Epithelial cell of prostate (primary cell): ENCODE data around the gene MED8.

Experiments
- DNase-seq: peaks from one replicate; pipeline ENCODE4 v3.0.0-alpha.2; 2011; ENCODE audit warnings: low read depth, low spot score
- H3K27ac ChIP-seq: fragments of 450-650 bp; 2 replicates; pipeline ENCODE4 v1.5.1; 2017; ENCODE audit warnings: mild to moderate bottlenecking

The MED8 gene

DNA sequence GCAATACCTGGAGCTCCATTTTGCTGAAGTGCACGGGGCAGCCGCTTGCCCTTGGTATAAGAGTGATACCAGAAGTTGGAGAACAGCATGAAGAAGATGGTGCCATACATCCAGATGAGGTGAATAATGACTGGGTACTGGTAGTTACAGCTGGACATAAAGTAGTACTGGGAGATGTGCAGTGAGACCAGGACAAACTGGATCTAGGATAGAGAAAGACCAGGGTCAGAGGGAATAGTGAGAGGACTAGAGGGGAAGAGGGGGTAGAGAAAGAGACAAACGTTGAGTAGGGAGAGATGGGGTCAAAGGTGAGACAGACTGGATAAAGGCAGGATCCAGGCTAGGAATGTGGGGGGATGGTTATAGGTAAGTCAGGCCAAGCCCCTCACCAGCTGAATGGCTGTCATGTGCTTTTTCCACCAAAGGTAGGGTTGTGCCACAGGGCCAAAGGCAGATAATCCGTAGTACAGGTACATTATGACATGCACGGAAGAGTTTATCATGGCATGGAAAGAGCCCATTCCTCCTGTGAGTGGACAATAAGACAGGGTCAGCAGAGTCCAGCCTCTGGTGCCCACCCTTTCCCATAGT is 25.6 kb downstream of the MED8 start:
- no peak overlapping the region for H3K27ac ChIP-seq
- DNase-seq, result no peak

- H3K27ac ChIP-seq, result no peak overlapping the region
- no peak for DNase-seq
These were observed 26.2 kb downstream of the MED8 start for GRCh38 chr1:43363283-43363934.

- no peak overlapping the region for H3K27ac ChIP-seq
- no peak for DNase-seq
These were observed 29.0 kb downstream of the MED8 start for GRCh38 chr1:43360616-43361015.

DNA sequence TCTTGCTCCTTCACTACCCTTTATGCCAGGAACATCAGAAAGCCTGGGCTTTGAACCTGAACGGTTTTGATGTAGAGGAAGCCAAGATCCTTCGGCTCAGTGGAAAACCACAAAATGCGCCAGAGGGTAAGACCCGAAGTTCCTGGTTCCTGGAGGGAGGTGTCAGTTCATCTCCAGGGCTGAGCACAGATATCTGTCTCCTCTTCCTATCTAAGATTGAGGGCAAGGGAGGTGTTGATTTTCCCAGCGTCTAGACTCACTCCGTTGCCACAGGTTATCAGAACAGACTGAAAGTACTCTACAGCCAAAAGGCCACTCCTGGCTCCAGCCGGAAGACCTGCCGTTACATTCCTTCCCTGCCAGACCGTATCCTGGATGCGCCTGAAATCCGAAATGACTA is 29.9 kb downstream of the MED8 start:
- no peak for DNase-seq
- H3K27ac ChIP-seq, result peak overlapping the region; percentile 14

- peak within 1 kb of the TSS; percentile 92 for H3K27ac ChIP-seq
- DNase-seq, result peak; percentile 70
These were observed 30.6 kb downstream of the MED8 start, which contains the start of gene CDC20 for GRCh38 chr1:43358746-43359693. CDC20 (plus strand) TSS chr1:43358981; CDS start chr1:43359216, 235 bp downstream.

DNA sequence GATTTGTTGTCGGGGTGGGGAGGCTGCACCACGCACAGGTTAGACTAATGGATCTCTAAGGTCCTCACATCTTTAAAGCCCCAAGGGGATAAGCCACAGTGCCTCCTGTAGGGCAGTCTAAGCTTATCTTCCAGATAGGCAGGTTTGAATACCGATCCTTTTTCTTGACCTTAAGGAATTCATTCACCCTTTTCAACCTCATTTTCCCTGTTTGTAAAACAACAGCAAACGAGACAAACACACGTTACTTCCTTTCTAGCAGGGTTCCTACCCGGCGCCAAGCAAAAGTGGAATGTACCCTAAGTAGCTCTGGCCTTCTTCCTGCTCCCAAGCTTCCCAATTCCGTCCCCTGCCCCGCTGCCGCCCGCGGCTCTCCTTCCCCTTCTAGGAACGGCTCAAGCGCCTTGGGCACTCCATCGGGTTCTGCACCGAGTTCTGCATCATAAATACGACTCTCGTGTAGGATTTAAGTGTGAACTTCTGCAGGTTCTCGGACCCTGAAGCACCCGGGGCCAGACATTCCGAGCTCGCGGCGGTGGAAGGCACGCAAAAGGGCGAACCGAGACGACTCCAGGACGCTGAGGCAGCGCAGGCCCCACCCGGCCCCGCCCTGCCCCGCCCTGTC is 31.4 kb downstream of the MED8 start:
- no peak for DNase-seq

DNA sequence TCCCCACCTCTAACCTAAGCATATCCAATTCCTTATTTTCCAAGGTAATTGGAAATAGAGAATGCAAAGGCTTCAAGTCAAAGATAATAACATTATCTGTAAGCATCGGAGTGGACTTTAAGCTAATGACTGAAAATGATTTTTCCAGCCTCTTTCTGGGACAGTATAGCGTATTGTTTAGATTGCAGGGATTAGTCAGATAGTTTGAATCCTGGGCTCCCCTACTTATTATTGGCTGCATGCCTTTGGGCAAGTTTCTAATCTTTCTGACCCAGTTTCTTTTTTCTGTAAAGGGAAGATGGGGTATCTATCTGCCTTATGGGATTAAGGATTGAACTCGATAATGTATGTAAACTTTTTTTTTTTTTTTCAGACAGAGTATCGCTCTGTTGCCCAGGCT is 32.3 kb downstream of the MED8 start:
- DNase-seq, result no peak
- no peak overlapping the region for H3K27ac ChIP-seq

More for the DNA sequence above, 31.4 kb downstream of the MED8 start:
- H3K27ac ChIP-seq, result peak overlapping the region; percentile 92

GRCh38 chr1:43354936-43355335 is 34.7 kb downstream of the MED8 start:
- H3K27ac ChIP-seq, result no peak overlapping the region
- DNase-seq, result no peak

DNA sequence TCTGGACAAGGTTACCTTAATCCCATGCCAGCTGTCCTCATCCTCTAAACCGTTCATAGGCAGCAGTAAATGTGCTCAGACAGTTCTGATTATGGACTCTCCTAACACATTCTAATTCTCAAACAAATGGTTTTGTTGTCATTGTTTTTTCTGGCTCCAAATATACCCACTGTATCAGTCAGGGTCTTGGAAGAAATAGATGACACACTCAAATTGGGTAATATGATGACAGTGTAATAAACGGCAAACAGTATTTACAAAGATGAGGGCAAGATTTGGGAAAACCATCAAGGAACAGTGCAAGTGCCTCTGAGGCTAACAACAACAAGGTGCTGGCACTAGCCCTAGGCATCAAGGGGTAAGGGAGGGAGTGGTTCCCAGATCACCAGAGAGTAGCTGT is 35.1 kb downstream of the MED8 start:
- no peak for DNase-seq
- no peak overlapping the region for H3K27ac ChIP-seq

- DNase-seq, result no peak
- no peak overlapping the region for H3K27ac ChIP-seq
These were observed 36.7 kb downstream of the MED8 start for GRCh38 chr1:43352881-43353280.

GRCh38 chr1:43352351-43352705 is 37.3 kb downstream of the MED8 start:
- no peak overlapping the region for H3K27ac ChIP-seq
- no peak for DNase-seq

DNA sequence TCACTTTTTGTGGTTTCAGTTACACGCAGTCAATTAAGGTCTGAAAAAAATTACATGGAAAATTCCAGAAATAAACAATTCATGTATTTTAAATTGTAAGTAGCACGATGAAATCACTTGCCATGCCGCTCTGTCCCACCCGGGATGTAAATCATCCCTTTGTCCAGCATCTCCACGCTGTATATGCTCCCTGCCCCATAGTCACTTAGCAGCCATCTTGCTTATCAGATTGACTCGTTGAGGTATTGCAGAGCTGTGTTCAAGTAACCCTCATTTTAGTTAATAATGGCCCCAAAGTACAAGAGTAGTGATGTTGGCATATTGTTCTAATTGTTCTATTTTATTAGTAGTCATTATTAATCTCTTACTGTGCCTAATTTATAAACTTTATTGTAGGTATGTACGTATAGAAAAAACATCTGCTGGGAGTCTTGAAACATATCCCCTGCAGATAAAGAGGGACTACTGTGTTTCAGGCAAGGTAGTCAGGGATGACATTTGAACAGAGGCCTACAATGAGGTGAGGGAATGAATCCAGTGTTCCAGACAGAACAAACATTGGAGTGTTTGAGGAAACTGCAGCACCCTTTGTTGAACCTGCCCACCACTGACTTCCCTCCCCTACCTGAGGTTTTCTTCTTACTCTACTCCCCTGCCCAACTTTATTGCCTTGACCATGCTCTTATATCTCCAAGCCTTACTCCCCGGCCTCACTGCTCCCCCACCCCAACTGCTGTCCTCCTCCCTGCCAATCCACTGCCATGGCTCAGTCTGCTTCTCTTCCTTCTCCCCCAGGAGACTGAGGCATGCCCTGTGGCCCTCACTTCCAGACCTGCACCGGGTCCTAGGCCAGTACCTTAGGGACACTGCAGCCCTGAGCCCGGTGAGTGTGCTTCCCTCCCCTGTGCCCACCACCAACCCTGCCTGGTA is 37.9 kb downstream of the MED8 start:
- H3K27ac ChIP-seq, result no peak overlapping the region
- DNase-seq, result no peak

DNA sequence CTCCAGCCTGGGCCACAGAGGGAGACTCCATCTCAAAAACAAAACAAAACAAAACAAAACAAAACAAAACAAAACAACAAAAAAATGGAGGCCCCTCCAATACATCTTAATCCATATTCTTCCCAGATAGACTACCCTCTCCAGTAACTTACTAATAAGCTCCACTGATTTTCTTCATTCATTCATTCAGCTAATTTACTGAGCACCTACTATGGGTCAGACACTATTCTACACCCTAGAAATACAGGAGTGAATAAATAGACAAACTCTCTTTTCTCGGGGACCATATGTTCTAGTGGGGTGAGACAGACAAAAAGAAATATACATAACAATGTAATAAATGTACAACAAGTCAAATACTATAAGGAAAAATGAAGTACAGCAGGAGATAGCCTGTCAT is 38.6 kb downstream of the MED8 start:
- no peak overlapping the region for H3K27ac ChIP-seq
- no peak for DNase-seq

- H3K27ac ChIP-seq, result peak overlapping the region; percentile 92
- DNase-seq, result no peak
These were observed 39.9 kb downstream of the MED8 start for GRCh38 chr1:43349594-43350306.

GRCh38 chr1:43348809-43349593 is 40.6 kb downstream of the MED8 start:
- no peak for DNase-seq
- peak overlapping the region; percentile 92 for H3K27ac ChIP-seq

GRCh38 chr1:43348343-43348808 is 41.2 kb downstream of the MED8 start:
- no peak for DNase-seq
- peak overlapping the region; percentile 92 for H3K27ac ChIP-seq

GRCh38 chr1:43346636-43347035 is 43.0 kb downstream of the MED8 start:
- no peak for DNase-seq

DNA sequence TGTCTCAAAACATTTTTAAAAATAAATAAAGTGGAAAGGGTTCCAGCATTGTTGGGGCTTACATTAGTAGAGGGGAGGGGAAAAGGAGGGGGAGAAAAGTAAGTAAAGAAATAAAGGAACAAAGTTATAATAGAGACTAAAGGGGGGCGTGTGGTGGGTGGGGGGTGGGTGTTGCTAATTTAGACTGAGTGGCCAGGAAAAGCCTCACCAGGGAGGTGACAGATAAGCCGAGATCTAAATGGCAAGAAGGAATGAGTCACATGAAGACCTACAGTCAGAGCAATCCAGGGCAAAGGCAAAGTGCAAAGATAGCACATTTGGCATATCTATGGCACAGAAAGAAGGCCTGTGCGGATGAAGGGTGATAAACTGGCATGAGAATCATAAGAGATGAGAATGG is 44.5 kb downstream of the MED8 start:
- DNase-seq, result no peak
- H3K27ac ChIP-seq, result no peak overlapping the region

More at GRCh38 chr1:43346636-43347035, 43.0 kb downstream of the MED8 start:
- no peak overlapping the region for H3K27ac ChIP-seq
